ENCODE data around the gene ZDHHC14.

DNA sequence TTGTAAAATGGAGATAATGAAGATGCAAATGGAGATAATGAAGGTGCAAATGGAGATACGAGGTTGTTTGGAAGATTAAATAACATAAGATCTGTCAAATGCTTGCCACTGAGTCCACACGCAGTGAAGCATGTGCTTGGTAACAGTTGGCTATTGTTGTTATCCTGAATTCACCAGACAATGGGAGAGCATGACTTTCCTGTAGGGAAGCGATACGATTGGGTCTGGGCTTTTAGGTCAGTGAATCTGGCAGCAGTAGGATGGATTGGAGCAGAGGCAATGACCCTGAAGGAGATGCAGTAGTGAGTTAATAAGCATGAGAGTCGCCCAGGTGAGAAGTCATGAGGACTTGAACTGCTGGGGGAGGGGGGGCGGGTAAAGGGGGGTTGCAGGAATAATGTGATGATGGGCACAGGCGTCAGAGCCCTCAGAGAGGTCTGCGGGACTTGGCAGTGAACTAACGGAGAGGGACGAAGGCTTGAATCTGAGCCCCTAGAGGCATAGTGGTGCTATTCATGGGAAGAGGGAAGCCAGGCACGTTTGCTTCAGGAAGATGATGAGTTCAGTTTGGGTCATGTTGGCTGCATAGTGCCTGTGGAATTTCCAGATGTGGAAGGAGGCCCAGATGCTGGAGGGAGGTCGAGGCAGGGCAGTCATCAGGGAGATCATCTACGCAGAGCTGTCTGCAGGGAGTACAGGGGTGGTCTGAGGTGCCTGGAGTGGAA lies 55.4 kb downstream of the ZDHHC14 start:
- TF ChIP-seq, protein P1, sequence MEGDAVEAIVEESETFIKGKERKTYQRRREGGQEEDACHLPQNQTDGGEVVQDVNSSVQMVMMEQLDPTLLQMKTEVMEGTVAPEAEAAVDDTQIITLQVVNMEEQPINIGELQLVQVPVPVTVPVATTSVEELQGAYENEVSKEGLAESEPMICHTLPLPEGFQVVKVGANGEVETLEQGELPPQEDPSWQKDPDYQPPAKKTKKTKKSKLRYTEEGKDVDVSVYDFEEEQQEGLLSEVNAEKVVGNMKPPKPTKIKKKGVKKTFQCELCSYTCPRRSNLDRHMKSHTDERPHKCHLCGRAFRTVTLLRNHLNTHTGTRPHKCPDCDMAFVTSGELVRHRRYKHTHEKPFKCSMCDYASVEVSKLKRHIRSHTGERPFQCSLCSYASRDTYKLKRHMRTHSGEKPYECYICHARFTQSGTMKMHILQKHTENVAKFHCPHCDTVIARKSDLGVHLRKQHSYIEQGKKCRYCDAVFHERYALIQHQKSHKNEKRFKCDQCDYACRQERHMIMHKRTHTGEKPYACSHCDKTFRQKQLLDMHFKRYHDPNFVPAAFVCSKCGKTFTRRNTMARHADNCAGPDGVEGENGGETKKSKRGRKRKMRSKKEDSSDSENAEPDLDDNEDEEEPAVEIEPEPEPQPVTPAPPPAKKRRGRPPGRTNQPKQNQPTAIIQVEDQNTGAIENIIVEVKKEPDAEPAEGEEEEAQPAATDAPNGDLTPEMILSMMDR (IDR thresholded peaks at IDR 0.05; ENCODE audit: low read length): no peak
- no peak for TF ChIP-seq EZH2 (optimal IDR thresholded peaks at IDR 0.05; ENCODE audit: low read depth, low read length)
- no peak for TF ChIP-seq EZH2phosphoT487 (IDR thresholded peaks at IDR 0.05; ENCODE audit: low read length)
